Subcutaneous adipose tissue (tissue), 4 donors: ENCODE results near the gene COX7A1. TPM values are rescaled to one million over a fixed set of nuclear protein-coding genes. Genes with fewer than 3 reads are reported as not detected.

Experiments
- CTCF ChIP-seq: fragments of 450-650 bp; IDR thresholded peaks from one replicate; pipeline ENCODE4 v1.5.1; 2016; ENCODE audit warnings: low read depth, mild to moderate bottlenecking, control low read depth, antibody characterized with exemption, moderate library complexity
- total RNA-seq, 4 donors: library from RNA; depleted of rRNA; stranded (reverse); fragments of >200 nt; gene quantifications; one replicate each; pipeline ENCODE4 v1.1.0, GENCODE V29; 2016

COX7A1 gene
- total RNA-seq, 4 donors from 2014 or later = 18.2 to 111 (median 72.9) TPM

DNA sequence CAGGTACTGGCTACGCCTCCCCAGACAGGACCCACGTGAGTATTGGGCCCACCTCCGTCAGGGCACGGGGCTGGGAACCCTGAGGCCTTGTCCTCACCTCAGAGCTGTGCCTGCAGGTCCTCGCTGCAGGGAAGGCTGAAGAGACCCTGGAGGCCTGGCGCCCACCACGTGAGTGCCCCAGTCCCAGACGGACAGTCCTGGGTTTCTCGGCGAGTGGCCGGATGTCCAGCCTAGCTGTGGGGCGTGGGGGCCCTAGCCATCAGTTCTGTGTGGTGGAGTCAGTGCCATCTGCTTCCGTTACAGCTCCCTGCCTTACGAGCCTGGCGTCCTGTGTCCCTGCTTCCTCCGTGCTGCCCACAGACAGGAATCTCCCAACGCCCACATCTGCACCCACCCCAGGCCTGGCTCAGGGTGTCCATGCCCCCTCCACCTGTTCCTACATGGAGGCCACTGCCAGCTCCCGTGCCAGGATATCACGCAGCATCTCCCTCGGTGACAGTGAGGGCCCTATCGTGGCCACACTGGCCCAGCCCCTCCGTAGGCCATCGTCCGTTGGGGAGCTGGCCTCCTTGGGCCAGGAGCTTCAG, 49.1 kb downstream of the COX7A1 start:
- TF ChIP-seq CTCF = no peak

GRCh38 chr19:36101550-36102327, 50.5 kb downstream of the COX7A1 start:
- TF ChIP-seq CTCF = no peak

Other genes starting within 250 kb of the COX7A1 start
- 10 to 100 TPM in 1 of 4 donors, 1 to 10 TPM in 2, not detected in 1; 2.9 to 72.6 (median 4.7) TPM for gene HCST, start 249.9 kb downstream of the COX7A1 start, total RNA-seq
- gene TYROBP, start 244.2 kb downstream of the COX7A1 start, total RNA-seq = 1,000 to 10,000 TPM in 1 of 4 donors, 100 to 1,000 TPM in 2, 10 to 100 TPM in 1; 99.8 to 1,341 (median 209) TPM
- gene LRFN3, start 216.1 kb downstream of the COX7A1 start, total RNA-seq = 1 to 10 TPM; 2.5 to 6.6 (median 4.3) TPM
- gene SDHAF1, start 157.3 kb downstream of the COX7A1 start, total RNA-seq = 10 to 100 TPM in 3 of 4 donors, 1 to 10 TPM in 1; 8.6 to 59.9 (median 42.5) TPM
- gene SYNE4, start 143.6 kb downstream of the COX7A1 start, total RNA-seq = 1 to 10 TPM in 1 of 4 donors, not detected in 3; 1.5 TPM
- gene ALKBH6, start 138.2 kb downstream of the COX7A1 start, total RNA-seq = 10 to 100 TPM; 16.7 to 31.1 (median 18.6) TPM
- 10 to 100 TPM in 1 of 4 donors, 1 to 10 TPM in 3; 3.8 to 11.9 (median 8.4) TPM for gene CLIP3, start 119.6 kb downstream of the COX7A1 start, total RNA-seq
- gene THAP8, start 98.2 kb downstream of the COX7A1 start, total RNA-seq = 10 to 100 TPM in 1 of 4 donors, 1 to 10 TPM in 3; 2.9 to 10.5 (median 9.3) TPM
- gene WDR62, start 97.5 kb downstream of the COX7A1 start, total RNA-seq = 1 to 10 TPM in 1 of 4 donors, under 1 TPM in 2, not detected in 1; 0.34 to 1.1 (median 0.44) TPM
- gene OVOL3, start 41.3 kb downstream of the COX7A1 start, total RNA-seq = not detected
- 10 to 100 TPM; 31.3 to 76.1 (median 35.5) TPM for gene POLR2I, start 37.6 kb downstream of the COX7A1 start, total RNA-seq
- gene TBCB, start 37.0 kb downstream of the COX7A1 start, total RNA-seq = 100 to 1,000 TPM in 2 of 4 donors, 10 to 100 TPM in 2; 89.8 to 132 (median 111) TPM
- 100 to 1,000 TPM; 211 to 331 (median 247) TPM for gene CAPNS1, start 12.4 kb downstream of the COX7A1 start, total RNA-seq
- 1 to 10 TPM; 2.9 to 6.6 (median 5.1) TPM for gene ZNF565, start 62.2 kb upstream of the COX7A1 start, total RNA-seq
- gene ZNF146, start 62.7 kb upstream of the COX7A1 start, total RNA-seq = 10 to 100 TPM; 39.1 to 76.4 (median 69.2) TPM
- gene ZFP14, start 226.8 kb upstream of the COX7A1 start, total RNA-seq = 1 to 10 TPM; 4.9 to 7.3 (median 5.7) TPM